PC-3 (cell line): ENCODE data around the gene MVK.

Experiments
- EZH2 ChIP-seq: fragments of 300-600 bp; sonication (generic); IDR thresholded peaks from one replicate; pipeline ENCODE4 v1.6.1; 2017; ENCODE audit warnings: antibody characterized with exemption, mild to moderate bottlenecking, low read length; ENCODE audit not compliant: unreplicated experiment
- EZH2phosphoT487 ChIP-seq: fragments of 300-600 bp; sonication (generic); IDR thresholded peaks from 2 replicates; pipeline ENCODE4 v1.6.1; 2018; ENCODE audit warnings: mild to moderate bottlenecking, antibody characterized with exemption, low read length, borderline replicate concordance
- TF ChIP-seq, protein P1 (sequence below): fragments of 300-600 bp; sonication (generic); conservative IDR thresholded peaks from 2 replicates; pipeline ENCODE4 v1.5.1; 2017; ENCODE audit warnings: antibody characterized with exemption, low read depth, mild to moderate bottlenecking, low read length

- TF ChIP-seq, protein P1, sequence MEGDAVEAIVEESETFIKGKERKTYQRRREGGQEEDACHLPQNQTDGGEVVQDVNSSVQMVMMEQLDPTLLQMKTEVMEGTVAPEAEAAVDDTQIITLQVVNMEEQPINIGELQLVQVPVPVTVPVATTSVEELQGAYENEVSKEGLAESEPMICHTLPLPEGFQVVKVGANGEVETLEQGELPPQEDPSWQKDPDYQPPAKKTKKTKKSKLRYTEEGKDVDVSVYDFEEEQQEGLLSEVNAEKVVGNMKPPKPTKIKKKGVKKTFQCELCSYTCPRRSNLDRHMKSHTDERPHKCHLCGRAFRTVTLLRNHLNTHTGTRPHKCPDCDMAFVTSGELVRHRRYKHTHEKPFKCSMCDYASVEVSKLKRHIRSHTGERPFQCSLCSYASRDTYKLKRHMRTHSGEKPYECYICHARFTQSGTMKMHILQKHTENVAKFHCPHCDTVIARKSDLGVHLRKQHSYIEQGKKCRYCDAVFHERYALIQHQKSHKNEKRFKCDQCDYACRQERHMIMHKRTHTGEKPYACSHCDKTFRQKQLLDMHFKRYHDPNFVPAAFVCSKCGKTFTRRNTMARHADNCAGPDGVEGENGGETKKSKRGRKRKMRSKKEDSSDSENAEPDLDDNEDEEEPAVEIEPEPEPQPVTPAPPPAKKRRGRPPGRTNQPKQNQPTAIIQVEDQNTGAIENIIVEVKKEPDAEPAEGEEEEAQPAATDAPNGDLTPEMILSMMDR = no peak
- TF ChIP-seq EZH2 (no peak), EZH2phosphoT487 (no peak)
Measured at GRCh38 chr12:109524466-109525278, 48.9 kb upstream of the MVK start.
